ENCODE measurements around the gene TRERF1.

TRERF1 gene

GRCh38 chr6:42394881-42395620 is 56.7 kb downstream of the TRERF1 start:
- no peak for DNase-seq (ENCODE audit: low read depth, low spot score)

GRCh38 chr6:42394151-42394550 is 57.6 kb downstream of the TRERF1 start:
- no peak for DNase-seq (ENCODE audit: low read depth, low spot score)

GRCh38 chr6:42393339-42393738 is 58.4 kb downstream of the TRERF1 start:
- DNase-seq (ENCODE audit: low read depth, low spot score), result no peak

- no peak for DNase-seq (ENCODE audit: low read depth, low spot score)
Observed at GRCh38 chr6:42392833-42393232, 58.9 kb downstream of the TRERF1 start.

- no peak for DNase-seq (ENCODE audit: low read depth, low spot score)
Observed at GRCh38 chr6:42391441-42391840, 60.3 kb downstream of the TRERF1 start.

- no peak for DNase-seq (ENCODE audit: low read depth, low spot score)
Observed at GRCh38 chr6:42390228-42390934, 61.3 kb downstream of the TRERF1 start.

GRCh38 chr6:42389736-42390135 is 62.0 kb downstream of the TRERF1 start:
- no peak for DNase-seq (ENCODE audit: low read depth, low spot score)

- DNase-seq (ENCODE audit: low read depth, low spot score), result no peak
Observed at GRCh38 chr6:42388046-42388445, 63.7 kb downstream of the TRERF1 start.

- no peak for DNase-seq (ENCODE audit: low read depth, low spot score)
Observed at GRCh38 chr6:42387336-42387735, 64.4 kb downstream of the TRERF1 start.

- DNase-seq (ENCODE audit: low read depth, low spot score), result no peak
Observed at GRCh38 chr6:42385339-42385738, 66.4 kb downstream of the TRERF1 start.

- no peak for DNase-seq (ENCODE audit: low read depth, low spot score)
Observed at GRCh38 chr6:42383421-42384205, 68.1 kb downstream of the TRERF1 start.

GRCh38 chr6:42381850-42382249 is 69.9 kb downstream of the TRERF1 start:
- no peak for DNase-seq (ENCODE audit: low read depth, low spot score)

GRCh38 chr6:42380228-42380979 is 71.3 kb downstream of the TRERF1 start:
- no peak for DNase-seq (ENCODE audit: low read depth, low spot score)

GRCh38 chr6:42378536-42378935 is 73.2 kb downstream of the TRERF1 start:
- DNase-seq (ENCODE audit: low read depth, low spot score), result no peak

- no peak for DNase-seq (ENCODE audit: low read depth, low spot score)
Observed at GRCh38 chr6:42378125-42378524, 73.6 kb downstream of the TRERF1 start.

- DNase-seq (ENCODE audit: low read depth, low spot score), result no peak
Observed at GRCh38 chr6:42375007-42375635, 76.6 kb downstream of the TRERF1 start.

- DNase-seq (ENCODE audit: low read depth, low spot score), result no peak
Observed at GRCh38 chr6:42374018-42374669, 77.6 kb downstream of the TRERF1 start.

GRCh38 chr6:42372699-42373098 is 79.0 kb downstream of the TRERF1 start:
- DNase-seq (ENCODE audit: low read depth, low spot score), result no peak

- no peak for DNase-seq (ENCODE audit: low read depth, low spot score)
Observed at GRCh38 chr6:42370323-42370985, 81.3 kb downstream of the TRERF1 start.

GRCh38 chr6:42369568-42369967 is 82.2 kb downstream of the TRERF1 start:
- DNase-seq (ENCODE audit: low read depth, low spot score), result no peak

Data from iPS DF 19.7 (cell line).